GM21447 (cell line): ENCODE data around the gene GALNT17.

Experiments used
- ATAC-seq: cut with Tn5 transposase; IDR thresholded peaks from one replicate; pipeline ENCODE4 v1.9.1; 2021; ENCODE audit not compliant: unreplicated experiment

The GALNT17 gene

DNA sequence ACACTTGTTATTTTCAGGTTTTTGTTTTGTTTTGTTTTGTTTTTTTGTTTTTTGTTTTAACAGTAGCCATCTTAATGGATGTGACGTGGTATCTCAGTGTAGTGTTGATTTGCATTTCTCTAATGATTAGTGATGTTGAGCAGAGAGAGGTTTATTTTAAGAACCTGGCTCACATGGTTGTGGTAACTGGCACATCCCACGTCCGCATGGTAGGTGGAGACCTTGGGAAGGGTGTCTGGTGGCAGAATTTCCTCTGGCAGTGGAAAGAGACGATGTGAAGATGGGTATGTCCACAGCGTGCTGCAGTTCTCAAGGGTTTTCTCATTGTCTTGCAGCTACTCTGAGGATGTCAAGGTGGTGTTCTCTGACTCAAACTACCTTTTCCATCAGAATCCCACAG lies 252.2 kb downstream of the GALNT17 start:
- no peak for ATAC-seq

DNA sequence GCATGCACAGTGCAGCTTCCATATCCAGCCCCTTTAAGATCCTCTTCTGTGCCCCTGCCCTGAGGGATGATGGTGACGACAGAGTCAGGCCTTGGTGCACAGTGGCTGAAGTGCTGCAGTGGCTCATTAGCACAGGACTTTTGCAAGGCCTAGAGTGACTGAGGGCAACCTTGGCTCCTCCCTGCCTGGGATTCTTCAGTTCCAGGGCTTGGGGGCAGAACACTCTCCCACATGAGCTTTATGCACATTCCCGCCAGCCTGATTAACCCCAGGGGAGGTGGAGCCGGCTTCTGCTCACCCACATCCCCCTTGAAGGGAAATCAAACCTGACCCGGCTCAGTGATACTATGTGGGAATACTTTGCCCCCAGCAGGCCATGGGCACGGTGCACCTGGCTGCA lies 253.4 kb downstream of the GALNT17 start:
- no peak for ATAC-seq

DNA sequence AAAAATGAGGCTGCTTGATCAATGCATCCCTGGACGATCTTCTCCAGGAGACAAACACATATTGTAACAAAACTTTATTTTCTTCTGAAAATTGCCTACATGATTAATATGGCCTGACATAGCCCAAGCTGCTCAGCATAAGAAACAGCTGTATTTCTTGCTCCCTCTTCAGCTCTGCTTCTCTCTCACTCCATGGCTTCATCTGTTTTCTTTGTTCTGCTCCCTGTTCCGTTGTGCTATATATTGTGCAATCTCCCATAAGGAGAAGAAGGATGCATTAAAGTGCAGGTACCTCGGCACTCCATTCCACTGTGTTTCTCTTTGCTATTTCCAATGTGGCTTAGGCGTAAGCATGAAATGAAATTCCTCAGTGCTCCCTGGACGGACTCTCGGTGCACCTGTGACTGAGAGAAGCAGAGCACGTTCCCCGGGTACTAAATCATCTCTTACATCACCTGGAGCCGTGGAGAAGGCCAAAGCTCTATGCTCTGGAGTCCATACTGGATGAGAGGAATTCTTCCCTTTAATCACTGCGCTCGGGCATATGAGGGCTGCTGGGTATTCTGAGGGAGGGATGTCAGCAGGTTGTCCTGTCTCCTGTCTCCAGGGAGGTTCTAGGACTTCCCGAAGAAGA lies 254.3 kb downstream of the GALNT17 start:
- no peak for ATAC-seq

DNA sequence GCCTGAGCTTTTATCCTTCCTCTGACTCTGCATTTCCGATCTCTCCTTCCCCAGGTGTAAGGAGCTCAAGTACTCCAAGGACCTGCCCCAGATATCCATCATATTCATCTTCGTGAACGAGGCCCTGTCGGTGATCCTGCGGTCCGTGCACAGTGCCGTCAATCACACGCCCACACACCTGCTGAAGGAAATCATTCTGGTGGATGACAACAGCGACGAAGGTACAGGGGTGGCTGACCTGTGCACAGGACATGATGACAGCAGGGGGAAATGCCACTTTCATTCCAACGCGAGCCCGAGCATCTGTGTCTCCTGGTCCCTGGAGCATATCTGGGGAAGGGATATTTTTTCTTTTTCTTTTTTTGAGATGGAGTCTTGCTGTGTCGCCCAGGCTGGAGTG lies 256.2 kb downstream of the GALNT17 start:
- no peak for ATAC-seq

GRCh38 chr7:71389976-71390375 lies 258.0 kb downstream of the GALNT17 start:
- ATAC-seq: no peak

- no peak for ATAC-seq
These were observed 261.7 kb downstream of the GALNT17 start for GRCh38 chr7:71393661-71394060.

- no peak for ATAC-seq
These were observed 270.7 kb downstream of the GALNT17 start for GRCh38 chr7:71402684-71403083.

DNA sequence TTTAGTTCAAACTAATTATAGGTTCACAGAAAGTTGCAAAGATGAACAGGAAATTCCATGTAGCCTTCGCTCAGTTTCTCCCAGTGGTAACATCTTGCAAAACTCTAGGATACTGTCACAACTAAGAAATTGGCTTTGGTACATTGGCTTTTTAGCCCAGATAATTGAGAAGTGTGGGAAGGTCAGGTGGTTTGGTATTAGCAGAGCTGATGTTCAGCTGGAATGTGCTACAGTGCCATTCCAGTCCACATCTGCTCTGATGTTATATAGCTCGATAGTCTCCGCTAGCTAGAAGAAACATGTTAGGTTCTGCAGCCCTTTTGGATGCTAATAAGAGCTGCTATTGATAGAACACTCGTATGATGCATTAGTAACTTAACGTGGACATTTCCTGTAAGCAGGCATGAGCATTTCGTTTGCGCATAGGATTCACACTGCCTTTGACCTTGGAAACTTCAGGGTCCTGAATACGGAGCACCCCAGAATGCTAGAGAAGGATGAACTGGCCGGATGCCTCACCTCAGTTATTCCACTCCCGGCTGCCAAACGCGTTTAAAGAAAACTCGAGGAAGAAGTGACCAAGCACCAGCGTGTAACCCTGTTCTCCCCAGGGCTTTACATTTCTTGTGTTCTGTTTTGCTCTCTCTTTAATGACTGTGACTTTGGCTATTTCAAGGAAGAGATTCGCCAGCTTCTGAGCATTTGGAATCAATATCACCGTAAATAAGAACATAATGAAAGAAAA lies 271.4 kb downstream of the GALNT17 start:
- no peak for ATAC-seq

DNA sequence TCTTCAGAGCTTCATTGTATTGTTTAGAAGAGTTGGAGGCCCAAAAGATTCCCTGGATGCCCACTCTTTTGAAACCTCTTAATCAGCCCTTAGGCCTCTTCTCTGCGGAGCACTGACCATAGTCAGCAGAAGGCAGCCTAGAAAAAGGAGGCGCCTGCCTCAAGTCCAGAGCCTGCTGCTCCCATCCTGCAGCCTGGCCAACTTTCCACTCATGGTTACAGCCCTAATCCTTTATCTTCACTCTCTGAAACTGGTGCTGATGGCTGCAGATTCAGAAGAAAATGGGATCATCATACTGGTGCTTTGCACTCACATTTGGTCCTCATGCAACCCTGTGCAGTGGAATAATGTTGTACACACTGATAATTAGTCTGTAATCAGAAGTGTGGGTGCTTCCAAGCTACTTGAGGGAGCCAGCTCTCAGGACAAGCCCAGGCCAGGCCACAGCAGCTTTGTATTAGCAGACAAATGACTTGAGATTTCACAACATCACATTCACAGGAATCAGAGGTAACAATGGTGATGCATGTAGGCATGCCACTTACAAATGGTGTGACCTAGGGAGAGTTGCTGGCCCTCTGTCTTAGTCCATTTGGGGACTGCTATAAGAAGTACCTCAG lies 272.9 kb downstream of the GALNT17 start:
- no peak for ATAC-seq

DNA sequence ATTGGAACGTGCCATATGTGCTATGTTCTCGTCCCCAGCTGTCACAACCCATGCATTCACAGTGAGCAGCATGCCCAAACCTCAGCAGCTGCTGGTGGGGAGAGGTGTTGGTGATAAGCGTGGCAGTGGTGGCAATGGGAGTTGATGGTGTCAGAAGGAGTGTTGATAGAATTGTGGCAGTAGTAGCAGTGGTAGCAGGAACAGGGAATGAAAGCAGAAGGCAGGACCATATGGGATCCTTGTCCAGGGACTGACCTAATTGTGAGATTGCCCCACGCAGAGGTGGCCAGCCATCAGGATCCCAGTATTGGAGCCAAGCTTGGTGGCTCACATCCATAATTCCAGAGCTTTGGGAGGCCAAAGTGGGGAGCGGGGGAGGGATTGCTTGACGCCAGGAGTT lies 276.3 kb downstream of the GALNT17 start:
- no peak for ATAC-seq

DNA sequence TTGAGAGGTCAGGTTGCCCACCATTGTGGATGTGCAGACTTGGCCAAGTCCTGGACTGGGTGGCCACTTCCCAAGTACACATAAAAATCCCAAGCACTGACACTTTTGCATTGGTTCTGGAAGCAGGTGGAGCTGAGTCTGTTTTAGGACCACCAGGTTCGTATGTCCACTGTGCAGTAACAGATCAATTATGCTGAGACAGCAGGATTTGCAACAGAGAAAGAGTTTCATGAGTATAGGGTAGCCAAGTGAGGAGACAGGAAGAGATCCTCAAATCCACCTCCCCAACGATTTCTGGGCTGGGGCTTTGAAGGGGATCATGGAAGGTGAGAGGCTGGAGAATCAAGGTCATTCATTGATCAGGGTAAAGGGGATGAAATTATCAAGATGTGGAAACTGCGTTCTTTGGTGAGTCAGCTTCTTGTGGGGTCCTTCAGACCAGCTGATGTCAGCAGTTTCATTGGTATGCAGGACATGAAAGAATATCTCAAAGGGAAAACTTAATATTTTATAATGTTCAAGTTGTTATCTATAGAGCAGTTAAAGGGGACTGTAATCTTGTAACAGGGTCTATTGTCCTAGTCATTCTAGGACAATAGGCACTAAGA lies 277.7 kb downstream of the GALNT17 start:
- ATAC-seq: no peak

DNA sequence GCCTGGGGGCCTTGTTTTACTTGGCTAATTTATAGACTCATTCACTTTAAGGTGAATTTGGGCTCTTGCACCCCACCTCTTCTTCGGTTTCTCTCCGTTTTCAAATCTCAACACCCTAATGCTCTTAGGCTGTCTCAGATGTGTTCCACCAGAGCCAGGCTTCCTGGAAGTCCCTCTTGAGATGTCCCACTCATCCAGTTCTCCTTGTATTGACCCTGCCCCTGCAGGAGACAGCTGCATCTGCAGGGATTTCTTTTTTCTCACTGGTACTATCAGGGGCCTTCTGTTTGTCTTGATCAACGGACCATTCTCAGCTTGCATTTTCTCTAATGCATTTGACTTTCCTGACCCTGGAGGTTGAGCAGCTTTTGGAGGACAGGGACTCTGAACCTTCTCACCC lies 279.5 kb downstream of the GALNT17 start:
- no peak for ATAC-seq

GRCh38 chr7:71414490-71414889 lies 282.5 kb downstream of the GALNT17 start:
- ATAC-seq: no peak

DNA sequence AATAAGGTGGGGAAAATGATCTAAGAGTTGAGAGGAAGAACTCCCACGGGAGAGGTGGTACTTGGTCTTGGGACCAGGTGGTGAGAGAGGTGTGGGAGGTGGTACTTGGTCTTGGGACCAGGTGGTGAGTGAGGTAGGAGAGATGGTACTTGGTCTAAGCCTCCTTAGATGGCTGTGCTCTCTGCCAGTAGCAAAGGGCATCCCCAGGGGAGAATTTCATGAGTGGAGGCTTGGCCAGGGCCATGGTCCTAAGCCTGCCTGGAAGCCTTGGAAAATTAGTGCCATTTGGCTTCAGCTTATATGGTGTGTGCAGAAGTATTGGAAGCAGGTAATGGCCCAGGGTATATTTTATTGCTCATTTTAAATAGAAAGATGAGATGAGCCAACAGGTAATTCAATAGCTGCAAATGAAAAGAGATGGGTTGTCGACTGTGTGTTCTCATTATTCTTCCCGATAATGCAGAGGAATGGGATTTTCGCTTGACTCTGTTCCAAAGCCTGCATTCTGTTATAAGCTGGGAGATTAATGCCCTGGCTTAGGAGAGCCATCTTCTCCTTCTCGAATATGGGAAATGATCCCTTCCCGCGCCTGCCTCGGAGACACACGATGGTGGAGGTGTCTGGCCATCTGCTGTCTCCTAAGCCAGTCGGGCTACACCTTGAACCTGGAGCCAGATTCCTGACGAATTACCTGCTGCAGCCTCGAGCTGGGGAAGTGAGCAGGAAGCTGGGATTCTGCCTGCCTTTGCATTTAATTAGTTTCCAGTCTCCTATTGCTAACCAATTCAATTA lies 287.8 kb downstream of the GALNT17 start:
- ATAC-seq: no peak

- no peak for ATAC-seq
These were observed 290.2 kb downstream of the GALNT17 start for GRCh38 chr7:71422104-71422503.

- ATAC-seq: no peak
These were observed 292.5 kb downstream of the GALNT17 start for GRCh38 chr7:71424166-71425035.

DNA sequence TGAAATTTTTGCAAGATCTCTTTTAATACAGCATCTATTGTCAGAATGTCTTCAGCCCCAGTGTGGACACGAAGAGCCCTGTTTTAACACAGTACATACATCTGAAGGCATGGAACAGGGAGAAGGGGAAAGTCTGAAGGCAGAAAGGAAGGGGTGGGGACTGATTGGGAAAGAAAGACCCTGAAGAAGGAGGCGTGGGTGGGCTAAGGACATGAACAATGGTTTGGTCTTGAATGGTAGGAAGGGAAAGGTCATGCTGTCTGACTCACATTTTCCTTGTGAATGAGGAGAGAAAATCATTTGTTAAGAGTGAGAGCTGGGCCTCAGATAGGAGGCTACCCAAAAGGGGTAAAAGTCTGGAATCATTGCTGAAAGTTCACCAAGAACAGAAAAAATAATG lies 297.1 kb downstream of the GALNT17 start:
- ATAC-seq: no peak

- ATAC-seq: no peak
These were observed 298.3 kb downstream of the GALNT17 start for GRCh38 chr7:71430246-71430645.

GRCh38 chr7:71439321-71439720 lies 307.4 kb downstream of the GALNT17 start:
- no peak for ATAC-seq

DNA sequence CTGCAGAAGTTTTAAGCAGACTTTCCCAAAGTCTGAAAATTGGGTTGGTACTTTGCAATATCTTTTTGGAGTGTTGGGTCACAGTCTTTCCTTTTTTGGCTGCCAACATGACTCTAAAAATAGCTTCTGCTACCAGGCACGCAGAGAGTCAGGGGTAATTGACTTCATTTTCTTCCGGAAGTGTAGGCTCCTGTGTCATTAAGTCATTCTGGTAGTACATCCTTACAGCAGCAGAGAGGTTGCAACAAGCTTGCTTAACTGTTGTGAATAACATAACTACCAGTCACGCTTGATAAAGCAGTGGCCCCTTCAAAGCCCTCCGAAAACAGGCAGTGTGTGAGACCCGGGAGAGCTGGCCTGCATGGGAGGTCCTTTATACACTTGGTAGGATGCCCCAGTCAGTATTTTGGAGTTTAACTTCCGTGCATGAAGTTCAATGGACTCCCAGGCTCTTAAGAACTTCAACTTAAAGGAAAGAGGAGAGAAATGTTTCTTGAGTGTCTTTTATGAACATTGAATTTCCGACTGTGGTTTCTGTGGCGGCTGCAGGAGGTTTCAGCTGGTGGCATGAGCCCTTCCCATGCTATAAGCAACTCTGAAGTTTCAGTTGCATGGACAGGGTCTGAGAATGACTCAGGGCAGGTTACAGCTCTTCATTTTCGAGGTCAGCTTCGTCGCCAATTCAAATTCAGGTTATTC lies 310.7 kb downstream of the GALNT17 start:
- ATAC-seq: no peak
